ENCODE results near the gene ATXN8OS.

Gene ATXN8OS

GRCh38 chr13:70107498-70108281, at the start of gene ATXN8OS:
TSS of gene ATXN8OS (plus strand) at chr13:70107826.
- Histone ChIP-seq H3K36me3 (ENCODE audit: control insufficient read depth in 5 of 5, insufficient read depth in 5 of 5, low read length in 5 of 5) (no peaks in the 10 kb centered on the region), H3K9me3 (ENCODE audit: control insufficient read depth in 5 of 5, low read length in 5 of 5) (peaks cover 0 to 3% (median 0%) of the 10 kb centered on the region in 5 donors), H3K4me3 (ENCODE audit: low read depth in 1 of 5, low read length in 5 of 5) (no peak within 1 kb of the TSS), H3K4me1 (ENCODE audit: control insufficient read depth in 5 of 5, insufficient read depth in 5 of 5, low read length in 5 of 5) (no peaks in the 10 kb centered on the region), H3K27ac (ENCODE audit: low read depth, low read length) (no peak within 1 kb of the TSS), H3K27me3 (ENCODE audit: control insufficient read depth in 5 of 5, insufficient read depth in 4 of 5, low read length in 5 of 5) (peaks cover 4 to 13% (median 12%) of the 10 kb centered on the region in 5 donors), H3K9ac (ENCODE audit: low read length in 5 of 5) (no peak within 1 kb of the TSS)

- H3K27ac ChIP-seq (ENCODE audit: low read depth, low read length): no peak overlapping the region
- no peaks in the 10 kb centered on the region for H3K27me3 ChIP-seq (ENCODE audit: control insufficient read depth in 5 of 5, insufficient read depth in 4 of 5, low read length in 5 of 5)
- H3K4me3 ChIP-seq (ENCODE audit: low read depth in 1 of 5, low read length in 5 of 5): no peak overlapping the region
- no peaks in the 10 kb centered on the region for H3K9me3 ChIP-seq (ENCODE audit: control insufficient read depth in 5 of 5, low read length in 5 of 5)
- no peak overlapping the region for H3K9ac ChIP-seq (ENCODE audit: low read length in 5 of 5)
- no peaks in the 10 kb centered on the region for H3K36me3 ChIP-seq (ENCODE audit: control insufficient read depth in 5 of 5, insufficient read depth in 5 of 5, low read length in 5 of 5)
- H3K4me1 ChIP-seq (ENCODE audit: control insufficient read depth in 5 of 5, insufficient read depth in 5 of 5, low read length in 5 of 5): no peaks in the 10 kb centered on the region
Measured at GRCh38 chr13:70080012-70080411, 27.6 kb upstream of the ATXN8OS start.

GRCh38 chr13:70087247-70087646, 20.4 kb upstream of the ATXN8OS start:
- no peak overlapping the region for H3K4me3 ChIP-seq (ENCODE audit: low read depth in 1 of 5, low read length in 5 of 5)
- H3K27ac ChIP-seq (ENCODE audit: low read depth, low read length): no peak overlapping the region
- H3K4me1 ChIP-seq (ENCODE audit: control insufficient read depth in 5 of 5, insufficient read depth in 5 of 5, low read length in 5 of 5): no peaks in the 10 kb centered on the region
- no peaks in the 10 kb centered on the region for H3K27me3 ChIP-seq (ENCODE audit: control insufficient read depth in 5 of 5, insufficient read depth in 4 of 5, low read length in 5 of 5)
- H3K36me3 ChIP-seq (ENCODE audit: control insufficient read depth in 5 of 5, insufficient read depth in 5 of 5, low read length in 5 of 5): no peaks in the 10 kb centered on the region
- no peak overlapping the region for H3K9ac ChIP-seq (ENCODE audit: low read length in 5 of 5)
- no peaks in the 10 kb centered on the region for H3K9me3 ChIP-seq (ENCODE audit: control insufficient read depth in 5 of 5, low read length in 5 of 5)

GRCh38 chr13:70088926-70089325, 18.7 kb upstream of the ATXN8OS start:
- no peaks in the 10 kb centered on the region for H3K9me3 ChIP-seq (ENCODE audit: control insufficient read depth in 5 of 5, low read length in 5 of 5)
- H3K4me3 ChIP-seq (ENCODE audit: low read depth in 1 of 5, low read length in 5 of 5): no peak overlapping the region
- no peaks in the 10 kb centered on the region for H3K36me3 ChIP-seq (ENCODE audit: control insufficient read depth in 5 of 5, insufficient read depth in 5 of 5, low read length in 5 of 5)
- H3K9ac ChIP-seq (ENCODE audit: low read length in 5 of 5): no peak overlapping the region
- no peak overlapping the region for H3K27ac ChIP-seq (ENCODE audit: low read depth, low read length)
- no peaks in the 10 kb centered on the region for H3K27me3 ChIP-seq (ENCODE audit: control insufficient read depth in 5 of 5, insufficient read depth in 4 of 5, low read length in 5 of 5)
- H3K4me1 ChIP-seq (ENCODE audit: control insufficient read depth in 5 of 5, insufficient read depth in 5 of 5, low read length in 5 of 5): no peaks in the 10 kb centered on the region

GRCh38 chr13:70090036-70090723, 17.4 kb upstream of the ATXN8OS start:
- H3K4me1 ChIP-seq (ENCODE audit: control insufficient read depth in 5 of 5, insufficient read depth in 5 of 5, low read length in 5 of 5): no peaks in the 10 kb centered on the region
- no peak overlapping the region for H3K9ac ChIP-seq (ENCODE audit: low read length in 5 of 5)
- H3K27ac ChIP-seq (ENCODE audit: low read depth, low read length): no peak overlapping the region
- no peaks in the 10 kb centered on the region for H3K9me3 ChIP-seq (ENCODE audit: control insufficient read depth in 5 of 5, low read length in 5 of 5)
- H3K4me3 ChIP-seq (ENCODE audit: low read depth in 1 of 5, low read length in 5 of 5): no peak overlapping the region
- H3K27me3 ChIP-seq (ENCODE audit: control insufficient read depth in 5 of 5, insufficient read depth in 4 of 5, low read length in 5 of 5): no peaks in the 10 kb centered on the region
- no peaks in the 10 kb centered on the region for H3K36me3 ChIP-seq (ENCODE audit: control insufficient read depth in 5 of 5, insufficient read depth in 5 of 5, low read length in 5 of 5)

GRCh38 chr13:70098669-70099068, 9.0 kb upstream of the ATXN8OS start:
- no peaks in the 10 kb centered on the region for H3K27me3 ChIP-seq (ENCODE audit: control insufficient read depth in 5 of 5, insufficient read depth in 4 of 5, low read length in 5 of 5)

GRCh38 chr13:70104481-70104880, 3.1 kb upstream of the ATXN8OS start:
- Histone ChIP-seq H3K9ac (ENCODE audit: low read length in 5 of 5) (no peak overlapping the region), H3K4me1 (ENCODE audit: control insufficient read depth in 5 of 5, insufficient read depth in 5 of 5, low read length in 5 of 5) (no peaks in the 10 kb centered on the region), H3K27me3 (ENCODE audit: control insufficient read depth in 5 of 5, insufficient read depth in 4 of 5, low read length in 5 of 5) (peaks cover 4 to 13% (median 12%) of the 10 kb centered on the region in 5 donors), H3K36me3 (ENCODE audit: control insufficient read depth in 5 of 5, insufficient read depth in 5 of 5, low read length in 5 of 5) (no peaks in the 10 kb centered on the region), H3K27ac (ENCODE audit: low read depth, low read length) (no peak overlapping the region), H3K4me3 (ENCODE audit: low read depth in 1 of 5, low read length in 5 of 5) (no peak overlapping the region), H3K9me3 (ENCODE audit: control insufficient read depth in 5 of 5, low read length in 5 of 5) (peaks cover 0 to 3% (median 0%) of the 10 kb centered on the region in 5 donors)

More at GRCh38 chr13:70098669-70099068, 9.0 kb upstream of the ATXN8OS start:
- Histone ChIP-seq H3K36me3 (ENCODE audit: control insufficient read depth in 5 of 5, insufficient read depth in 5 of 5, low read length in 5 of 5) (no peaks in the 10 kb centered on the region), H3K27ac (ENCODE audit: low read depth, low read length) (no peak overlapping the region), H3K9me3 (ENCODE audit: control insufficient read depth in 5 of 5, low read length in 5 of 5) (no peaks in the 10 kb centered on the region), H3K4me3 (ENCODE audit: low read depth in 1 of 5, low read length in 5 of 5) (no peak overlapping the region), H3K9ac (ENCODE audit: low read length in 5 of 5) (no peak overlapping the region), H3K4me1 (ENCODE audit: control insufficient read depth in 5 of 5, insufficient read depth in 5 of 5, low read length in 5 of 5) (no peaks in the 10 kb centered on the region)

GRCh38 chr13:70107125-70107497, 515 bp upstream of the ATXN8OS start:
- H3K9ac ChIP-seq (ENCODE audit: low read length in 5 of 5): no peak overlapping the region
- H3K9me3 ChIP-seq (ENCODE audit: control insufficient read depth in 5 of 5, low read length in 5 of 5): peaks cover 0 to 3% (median 0%) of the 10 kb centered on the region in 5 donors
- H3K27me3 ChIP-seq (ENCODE audit: control insufficient read depth in 5 of 5, insufficient read depth in 4 of 5, low read length in 5 of 5): peaks cover 4 to 13% (median 12%) of the 10 kb centered on the region in 5 donors
- H3K27ac ChIP-seq (ENCODE audit: low read depth, low read length): no peak overlapping the region
- no peak overlapping the region for H3K4me3 ChIP-seq (ENCODE audit: low read depth in 1 of 5, low read length in 5 of 5)
- H3K36me3 ChIP-seq (ENCODE audit: control insufficient read depth in 5 of 5, insufficient read depth in 5 of 5, low read length in 5 of 5): no peaks in the 10 kb centered on the region
- H3K4me1 ChIP-seq (ENCODE audit: control insufficient read depth in 5 of 5, insufficient read depth in 5 of 5, low read length in 5 of 5): no peaks in the 10 kb centered on the region

- Histone ChIP-seq H3K36me3 (ENCODE audit: control insufficient read depth in 5 of 5, insufficient read depth in 5 of 5, low read length in 5 of 5) (no peaks in the 10 kb centered on the region), H3K27me3 (ENCODE audit: control insufficient read depth in 5 of 5, insufficient read depth in 4 of 5, low read length in 5 of 5) (peaks cover 4 to 13% (median 12%) of the 10 kb centered on the region in 5 donors), H3K9me3 (ENCODE audit: control insufficient read depth in 5 of 5, low read length in 5 of 5) (peaks cover 0 to 3% (median 0%) of the 10 kb centered on the region in 5 donors), H3K27ac (ENCODE audit: low read depth, low read length) (no peak within 1 kb of the TSS), H3K4me1 (ENCODE audit: control insufficient read depth in 5 of 5, insufficient read depth in 5 of 5, low read length in 5 of 5) (no peaks in the 10 kb centered on the region), H3K9ac (ENCODE audit: low read length in 5 of 5) (no peak within 1 kb of the TSS), H3K4me3 (ENCODE audit: low read depth in 1 of 5, low read length in 5 of 5) (no peak within 1 kb of the TSS)
Measured at GRCh38 chr13:70108356-70109105, 905 bp downstream of the ATXN8OS start, which contains the start of gene KLHL1. TSS of gene KLHL1 (minus strand) at chr13:70108452. CDS start at chr13:70107699, 753 bp downstream.
